ENCODE measurements around the gene PKHD1. TPM values are rescaled to one million over a fixed set of nuclear protein-coding genes. Genes with fewer than 3 reads are reported as not detected.

PKHD1 gene
- total and polyA plus RNA-seq, 2 of the 8 experiments (the other 6 are each of a cell fraction or from before 2014, with no cell fraction given) = 0.06 to 0.09 TPM

DNA sequence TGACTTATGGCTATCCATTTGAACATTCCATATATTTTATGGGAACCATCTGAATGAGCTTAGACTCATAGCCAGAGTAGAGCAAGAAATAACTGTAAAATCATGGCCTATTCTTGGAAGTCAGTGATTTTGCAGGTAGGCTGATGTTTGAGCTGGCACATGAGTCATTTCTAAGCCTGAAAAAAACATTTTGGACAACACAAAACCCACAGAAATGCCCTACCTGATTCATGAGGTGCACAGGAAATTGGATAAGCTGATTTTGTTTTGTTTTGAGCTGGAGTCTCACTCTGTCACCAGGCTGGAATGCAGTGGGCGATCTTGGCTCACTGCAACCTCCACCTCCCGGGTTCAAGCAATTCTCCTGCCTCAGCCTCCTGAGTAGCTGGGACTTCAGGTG lies 443.0 kb downstream of the PKHD1 start (continued):
- TF ChIP-seq, protein P1, sequence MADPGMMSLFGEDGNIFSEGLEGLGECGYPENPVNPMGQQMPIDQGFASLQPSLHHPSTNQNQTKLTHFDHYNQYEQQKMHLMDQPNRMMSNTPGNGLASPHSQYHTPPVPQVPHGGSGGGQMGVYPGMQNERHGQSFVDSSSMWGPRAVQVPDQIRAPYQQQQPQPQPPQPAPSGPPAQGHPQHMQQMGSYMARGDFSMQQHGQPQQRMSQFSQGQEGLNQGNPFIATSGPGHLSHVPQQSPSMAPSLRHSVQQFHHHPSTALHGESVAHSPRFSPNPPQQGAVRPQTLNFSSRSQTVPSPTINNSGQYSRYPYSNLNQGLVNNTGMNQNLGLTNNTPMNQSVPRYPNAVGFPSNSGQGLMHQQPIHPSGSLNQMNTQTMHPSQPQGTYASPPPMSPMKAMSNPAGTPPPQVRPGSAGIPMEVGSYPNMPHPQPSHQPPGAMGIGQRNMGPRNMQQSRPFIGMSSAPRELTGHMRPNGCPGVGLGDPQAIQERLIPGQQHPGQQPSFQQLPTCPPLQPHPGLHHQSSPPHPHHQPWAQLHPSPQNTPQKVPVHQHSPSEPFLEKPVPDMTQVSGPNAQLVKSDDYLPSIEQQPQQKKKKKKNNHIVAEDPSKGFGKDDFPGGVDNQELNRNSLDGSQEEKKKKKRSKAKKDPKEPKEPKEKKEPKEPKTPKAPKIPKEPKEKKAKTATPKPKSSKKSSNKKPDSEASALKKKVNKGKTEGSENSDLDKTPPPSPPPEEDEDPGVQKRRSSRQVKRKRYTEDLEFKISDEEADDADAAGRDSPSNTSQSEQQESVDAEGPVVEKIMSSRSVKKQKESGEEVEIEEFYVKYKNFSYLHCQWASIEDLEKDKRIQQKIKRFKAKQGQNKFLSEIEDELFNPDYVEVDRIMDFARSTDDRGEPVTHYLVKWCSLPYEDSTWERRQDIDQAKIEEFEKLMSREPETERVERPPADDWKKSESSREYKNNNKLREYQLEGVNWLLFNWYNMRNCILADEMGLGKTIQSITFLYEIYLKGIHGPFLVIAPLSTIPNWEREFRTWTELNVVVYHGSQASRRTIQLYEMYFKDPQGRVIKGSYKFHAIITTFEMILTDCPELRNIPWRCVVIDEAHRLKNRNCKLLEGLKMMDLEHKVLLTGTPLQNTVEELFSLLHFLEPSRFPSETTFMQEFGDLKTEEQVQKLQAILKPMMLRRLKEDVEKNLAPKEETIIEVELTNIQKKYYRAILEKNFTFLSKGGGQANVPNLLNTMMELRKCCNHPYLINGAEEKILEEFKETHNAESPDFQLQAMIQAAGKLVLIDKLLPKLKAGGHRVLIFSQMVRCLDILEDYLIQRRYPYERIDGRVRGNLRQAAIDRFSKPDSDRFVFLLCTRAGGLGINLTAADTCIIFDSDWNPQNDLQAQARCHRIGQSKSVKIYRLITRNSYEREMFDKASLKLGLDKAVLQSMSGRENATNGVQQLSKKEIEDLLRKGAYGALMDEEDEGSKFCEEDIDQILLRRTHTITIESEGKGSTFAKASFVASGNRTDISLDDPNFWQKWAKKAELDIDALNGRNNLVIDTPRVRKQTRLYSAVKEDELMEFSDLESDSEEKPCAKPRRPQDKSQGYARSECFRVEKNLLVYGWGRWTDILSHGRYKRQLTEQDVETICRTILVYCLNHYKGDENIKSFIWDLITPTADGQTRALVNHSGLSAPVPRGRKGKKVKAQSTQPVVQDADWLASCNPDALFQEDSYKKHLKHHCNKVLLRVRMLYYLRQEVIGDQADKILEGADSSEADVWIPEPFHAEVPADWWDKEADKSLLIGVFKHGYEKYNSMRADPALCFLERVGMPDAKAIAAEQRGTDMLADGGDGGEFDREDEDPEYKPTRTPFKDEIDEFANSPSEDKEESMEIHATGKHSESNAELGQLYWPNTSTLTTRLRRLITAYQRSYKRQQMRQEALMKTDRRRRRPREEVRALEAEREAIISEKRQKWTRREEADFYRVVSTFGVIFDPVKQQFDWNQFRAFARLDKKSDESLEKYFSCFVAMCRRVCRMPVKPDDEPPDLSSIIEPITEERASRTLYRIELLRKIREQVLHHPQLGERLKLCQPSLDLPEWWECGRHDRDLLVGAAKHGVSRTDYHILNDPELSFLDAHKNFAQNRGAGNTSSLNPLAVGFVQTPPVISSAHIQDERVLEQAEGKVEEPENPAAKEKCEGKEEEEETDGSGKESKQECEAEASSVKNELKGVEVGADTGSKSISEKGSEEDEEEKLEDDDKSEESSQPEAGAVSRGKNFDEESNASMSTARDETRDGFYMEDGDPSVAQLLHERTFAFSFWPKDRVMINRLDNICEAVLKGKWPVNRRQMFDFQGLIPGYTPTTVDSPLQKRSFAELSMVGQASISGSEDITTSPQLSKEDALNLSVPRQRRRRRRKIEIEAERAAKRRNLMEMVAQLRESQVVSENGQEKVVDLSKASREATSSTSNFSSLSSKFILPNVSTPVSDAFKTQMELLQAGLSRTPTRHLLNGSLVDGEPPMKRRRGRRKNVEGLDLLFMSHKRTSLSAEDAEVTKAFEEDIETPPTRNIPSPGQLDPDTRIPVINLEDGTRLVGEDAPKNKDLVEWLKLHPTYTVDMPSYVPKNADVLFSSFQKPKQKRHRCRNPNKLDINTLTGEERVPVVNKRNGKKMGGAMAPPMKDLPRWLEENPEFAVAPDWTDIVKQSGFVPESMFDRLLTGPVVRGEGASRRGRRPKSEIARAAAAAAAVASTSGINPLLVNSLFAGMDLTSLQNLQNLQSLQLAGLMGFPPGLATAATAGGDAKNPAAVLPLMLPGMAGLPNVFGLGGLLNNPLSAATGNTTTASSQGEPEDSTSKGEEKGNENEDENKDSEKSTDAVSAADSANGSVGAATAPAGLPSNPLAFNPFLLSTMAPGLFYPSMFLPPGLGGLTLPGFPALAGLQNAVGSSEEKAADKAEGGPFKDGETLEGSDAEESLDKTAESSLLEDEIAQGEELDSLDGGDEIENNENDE (IDR thresholded peaks at IDR 0.05; ENCODE audit: insufficient replicate concordance, low read length) = no peak
- TF ChIP-seq, protein P2, sequence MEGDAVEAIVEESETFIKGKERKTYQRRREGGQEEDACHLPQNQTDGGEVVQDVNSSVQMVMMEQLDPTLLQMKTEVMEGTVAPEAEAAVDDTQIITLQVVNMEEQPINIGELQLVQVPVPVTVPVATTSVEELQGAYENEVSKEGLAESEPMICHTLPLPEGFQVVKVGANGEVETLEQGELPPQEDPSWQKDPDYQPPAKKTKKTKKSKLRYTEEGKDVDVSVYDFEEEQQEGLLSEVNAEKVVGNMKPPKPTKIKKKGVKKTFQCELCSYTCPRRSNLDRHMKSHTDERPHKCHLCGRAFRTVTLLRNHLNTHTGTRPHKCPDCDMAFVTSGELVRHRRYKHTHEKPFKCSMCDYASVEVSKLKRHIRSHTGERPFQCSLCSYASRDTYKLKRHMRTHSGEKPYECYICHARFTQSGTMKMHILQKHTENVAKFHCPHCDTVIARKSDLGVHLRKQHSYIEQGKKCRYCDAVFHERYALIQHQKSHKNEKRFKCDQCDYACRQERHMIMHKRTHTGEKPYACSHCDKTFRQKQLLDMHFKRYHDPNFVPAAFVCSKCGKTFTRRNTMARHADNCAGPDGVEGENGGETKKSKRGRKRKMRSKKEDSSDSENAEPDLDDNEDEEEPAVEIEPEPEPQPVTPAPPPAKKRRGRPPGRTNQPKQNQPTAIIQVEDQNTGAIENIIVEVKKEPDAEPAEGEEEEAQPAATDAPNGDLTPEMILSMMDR (IDR thresholded peaks at IDR 0.05; ENCODE audit: control extremely low read depth in 1 of 3, insufficient read depth in 1 of 3, low read depth in 1 of 3, low read length in 3 of 3) = no peak
- TF ChIP-seq HDAC6 (IDR thresholded peaks at IDR 0.05; ENCODE audit: low read depth, low read length) (no peak), ZNF274 (IDR thresholded peaks at IDR 0.05; ENCODE audit: borderline replicate concordance, extremely low read depth, low read length) (no peak), SRF (IDR thresholded peaks at IDR 0.05; ENCODE audit: low read depth, low read length) (no peak), FOSL1 (IDR thresholded peaks at IDR 0.05; ENCODE audit: insufficient read depth, low read depth, low read length) (no peak)
- TF ChIP-seq, protein P3, sequence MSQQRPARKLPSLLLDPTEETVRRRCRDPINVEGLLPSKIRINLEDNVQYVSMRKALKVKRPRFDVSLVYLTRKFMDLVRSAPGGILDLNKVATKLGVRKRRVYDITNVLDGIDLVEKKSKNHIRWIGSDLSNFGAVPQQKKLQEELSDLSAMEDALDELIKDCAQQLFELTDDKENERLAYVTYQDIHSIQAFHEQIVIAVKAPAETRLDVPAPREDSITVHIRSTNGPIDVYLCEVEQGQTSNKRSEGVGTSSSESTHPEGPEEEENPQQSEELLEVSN (IDR thresholded peaks at IDR 0.05) = no peak

Measured in H1 (cell line).